Hypothalamus (tissue), 51 donors: ENCODE measurements around the gene P2RY1.
"Not testable (repeated sequence)": the region's sequence is repeated elsewhere in the genome, so short reads cannot be mapped to it uniquely, and the experiment has no call there.

Source experiments
- DNase-seq, 51 donors: peaks; one replicate each; lab custom pipeline; 2025; lab: John Stamatoyannopoulos, UW

Gene P2RY1

GRCh38 chr3:152835601-152836102 lies 721 bp downstream of the P2RY1 start:
- peak in 17 of 51 donors; percentile 4 to 52 (median 31) for DNase-seq

GRCh38 chr3:152836269-152836668 lies 1.3 kb downstream of the P2RY1 start:
- peak in 1 of 51 donors; percentile 39 for DNase-seq

GRCh38 chr3:152839511-152839910 lies 4.6 kb downstream of the P2RY1 start:
- DNase-seq: no peak

- no peak for DNase-seq
These were observed 6.2 kb downstream of the P2RY1 start for GRCh38 chr3:152841131-152841530.

GRCh38 chr3:152842413-152842812 lies 7.5 kb downstream of the P2RY1 start:
- DNase-seq: no peak

GRCh38 chr3:152843955-152844354 lies 9.0 kb downstream of the P2RY1 start:
- DNase-seq: no peak

GRCh38 chr3:152846572-152847202 lies 11.8 kb downstream of the P2RY1 start:
- not testable (repeated sequence) for DNase-seq

- DNase-seq: not testable (repeated sequence)
These were observed 12.7 kb downstream of the P2RY1 start for GRCh38 chr3:152847599-152847998.

GRCh38 chr3:152849996-152850578 lies 15.2 kb downstream of the P2RY1 start:
- DNase-seq: no peak

GRCh38 chr3:152853196-152853595 lies 18.3 kb downstream of the P2RY1 start:
- no peak for DNase-seq

GRCh38 chr3:152857082-152857481 lies 22.2 kb downstream of the P2RY1 start:
- no peak for DNase-seq

- no peak for DNase-seq
These were observed 23.4 kb downstream of the P2RY1 start for GRCh38 chr3:152858170-152858800.

- no peak for DNase-seq
These were observed 25.8 kb downstream of the P2RY1 start for GRCh38 chr3:152860736-152861135.

- DNase-seq: peak in 1 of 51 donors; percentile 1
These were observed 30.8 kb downstream of the P2RY1 start for GRCh38 chr3:152865668-152866245.

GRCh38 chr3:152870027-152870426 lies 35.1 kb downstream of the P2RY1 start:
- peak in 1 of 51 donors; percentile 1 for DNase-seq

GRCh38 chr3:152873314-152873713 lies 38.4 kb downstream of the P2RY1 start:
- DNase-seq: not testable (repeated sequence)

- DNase-seq: no peak
These were observed 40.2 kb downstream of the P2RY1 start for GRCh38 chr3:152874896-152875749.

GRCh38 chr3:152879130-152879789 lies 44.3 kb downstream of the P2RY1 start:
- DNase-seq: no peak

- no peak for DNase-seq
These were observed 44.9 kb downstream of the P2RY1 start for GRCh38 chr3:152879790-152880174.

GRCh38 chr3:152885076-152885475 lies 50.1 kb downstream of the P2RY1 start:
- DNase-seq: no peak
